SK-N-SH (cell line): Measurements from ENCODE around the gene PBX2. TPM values are rescaled to one million over a fixed set of nuclear protein-coding genes. Genes with fewer than 3 reads are reported as not detected.

ENCODE experiments used
- CTCF ChIA-PET: fragments of 300-600, 350-600 bp; formaldehyde crosslinking; extraction: SDS; loops from one replicate; lab custom pipeline; 2021; lab: Yijun Ruan, JAX
- POLR2A ChIA-PET: fragments of 350-600 bp; sonication (Branson Sonifier 250); formaldehyde crosslinking; extraction: SDS; loops from one replicate; lab custom pipeline; 2020; ENCODE audit warnings: antibody characterized with exemption, inconsistent platforms; lab: Yijun Ruan, JAX
- DNase-seq: peaks from one replicate; pipeline ENCODE4 v3.0.0; 2012
- H2AFZ ChIP-seq: fragments of 200-600 bp; sonication (generic); 2 replicates; pipeline ENCODE4 v1.8.1; 2016; ENCODE audit warnings: antibody characterized with exemption, mild to moderate bottlenecking, low read depth
- H3F3A ChIP-seq: fragments of 200-600 bp; sonication (generic); replicated peaks from 2 replicates; pipeline ENCODE3; 2016; ENCODE audit warnings: antibody characterized with exemption, mild to moderate bottlenecking; ENCODE audit not compliant: insufficient read depth
- H3K27ac ChIP-seq, 2 experiments: fragments of 200-500 bp in 1 of 2; fragments of 200-600 bp in 1 of 2; sonication (Bioruptor generic) in 1 of 2; sonication (generic), shearing (Covaris generic) in 1 of 2; 2 replicates each; pipeline versions ENCODE4 v1.5.1 to v1.6.1; 2014 to 2016; ENCODE audit warnings: low read depth in 2 of 2, inconsistent platforms in 1 of 2, low read length in 1 of 2, mild to moderate bottlenecking in 1 of 2, mixed read lengths in 1 of 2
- H3K27me3 ChIP-seq: fragments of 200-600 bp; sonication (generic), shearing (Covaris generic); 2 replicates; pipeline ENCODE4 v1.6.1; 2016; ENCODE audit warnings: mixed run types; ENCODE audit not compliant: insufficient read depth
- H3K36me3 ChIP-seq, 2 experiments: fragments of 200-500 bp in 1 of 2; fragments of 200-600 bp in 1 of 2; sonication (Bioruptor generic) in 1 of 2; sonication (generic) in 1 of 2; replicated peaks in 1 of 2; 2 replicates each; pipeline versions ENCODE3 to v1.5.1; 2014 to 2016; ENCODE audit warnings: low read length in 1 of 2, mild to moderate bottlenecking in 1 of 2; ENCODE audit not compliant: insufficient read depth in 2 of 2, control insufficient read depth in 1 of 2
- H3K4me1 ChIP-seq, 2 experiments: fragments of 200-500 bp in 1 of 2; fragments of 200-600 bp in 1 of 2; sonication (Bioruptor generic) in 1 of 2; sonication (generic), shearing (Covaris generic) in 1 of 2; 2 replicates each; pipeline versions ENCODE4 v1.5.1 to v1.6.1; 2014 to 2016; ENCODE audit warnings: low read depth in 1 of 2, low read length in 1 of 2, mixed run types in 1 of 2; ENCODE audit not compliant: insufficient read depth in 2 of 2, control insufficient read depth in 1 of 2
- H3K4me2 ChIP-seq: fragments of 200-600 bp; sonication (generic), shearing (Covaris generic); 2 replicates; pipeline ENCODE4 v1.6.1; 2017; ENCODE audit warnings: mixed run types
- H3K4me3 ChIP-seq, 2 experiments: fragments of 200-500 bp in 1 of 2; fragments of 200-600 bp in 1 of 2; sonication (Bioruptor generic) in 1 of 2; sonication (generic), shearing (Covaris generic) in 1 of 2; 2 replicates each; pipeline versions ENCODE4 v1.5.1 to v1.8.1; 2014 to 2016; ENCODE audit warnings: low read depth in 2 of 2, inconsistent platforms in 1 of 2, low read length in 1 of 2, mild to moderate bottlenecking in 1 of 2, mixed read lengths in 1 of 2, moderate library complexity in 1 of 2
- H3K79me2 ChIP-seq: fragments of 200-600 bp; sonication (generic); 2 replicates; pipeline ENCODE4 v1.8.1; 2017; ENCODE audit warnings: mild to moderate bottlenecking; ENCODE audit not compliant: insufficient read depth
- H3K9ac ChIP-seq: fragments of 200-600 bp; sonication (generic); 2 replicates; pipeline ENCODE4 v1.6.1; 2017; ENCODE audit warnings: mixed run types
- H3K9me2 ChIP-seq: fragments of 200-600 bp; sonication (generic); 2 replicates; pipeline ENCODE4 v1.6.1; 2017; ENCODE audit warnings: mixed run types
- H3K9me3 ChIP-seq: fragments of 200-600 bp; sonication (generic); 2 replicates; pipeline ENCODE4 v1.6.1; 2017; ENCODE audit warnings: mixed run types, mild to moderate bottlenecking, moderate library complexity
- H4K20me1 ChIP-seq: fragments of 200-600 bp; sonication (generic); 2 replicates; pipeline ENCODE4 v1.6.1; 2017; ENCODE audit warnings: mild to moderate bottlenecking, mixed run types; ENCODE audit not compliant: insufficient read depth
- ELF1 ChIP-seq: IDR thresholded peaks from 2 replicates; pipeline ENCODE4 v1.4.0; 2012
- EP300 ChIP-seq, 2 experiments: IDR thresholded peaks; 2 replicates each; pipeline versions ENCODE4 v1.4.0 to v1.6.1; 2012; ENCODE audit warnings: borderline replicate concordance in 1 of 2, low read depth in 1 of 2, low read length in 1 of 2
- FOXJ3 ChIP-seq: sonication (generic); formaldehyde crosslinking; IDR thresholded peaks from 2 replicates; pipeline ENCODE4 v1.5.1; 2020; ENCODE audit warnings: mild to moderate bottlenecking, missing genetic modification reagents
- GABPA ChIP-seq: IDR thresholded peaks from 2 replicates; pipeline ENCODE4 v1.4.0; 2012; ENCODE audit warnings: low read depth, mild to moderate bottlenecking
- JUND ChIP-seq: IDR thresholded peaks from 2 replicates; pipeline ENCODE4 v1.4.0; 2012
- MXI1 ChIP-seq: IDR thresholded peaks from 2 replicates; pipeline ENCODE4 v1.6.1; 2012; ENCODE audit warnings: mild to moderate bottlenecking, low read depth, low read length, improper control_type of control experiment
- NFIC ChIP-seq: IDR thresholded peaks from 2 replicates; pipeline ENCODE4 v1.4.0; 2012; ENCODE audit warnings: borderline replicate concordance
- YY1 ChIP-seq: IDR thresholded peaks from 2 replicates; pipeline ENCODE4 v1.4.0; 2012; ENCODE audit warnings: low read depth, mild to moderate bottlenecking
- WGBS: methylation state at CpG from one replicate; pipeline ENCODE4 v1.1.6; 2017; ENCODE audit warnings: low lambda C conversion rate; 5-methylcytosine and 5-hydroxymethylcytosine counted together
- polyA plus RNA-seq, 3 experiments: library from polyadenylated mRNA; depleted of rRNA; stranded (reverse); fragments of >200 nt; gene quantifications; 2 replicates each; pipeline ENCODE4 v1.2.3, GENCODE V29; 2012
- TF ChIP-seq, protein P1 (sequence below): IDR thresholded peaks from 2 replicates; pipeline ENCODE4 v1.4.0; 2012; ENCODE audit warnings: low read depth, borderline replicate concordance
- TF ChIP-seq, protein P2 (sequence below): IDR thresholded peaks from 2 replicates; pipeline ENCODE4 v1.6.1; 2012; ENCODE audit warnings: mild to moderate bottlenecking, low read depth, low read length, moderate library complexity

The PBX2 gene
- polyA plus RNA-seq, 1 of the 3 experiments (the other 2 are of a cell fraction) = 74.5 TPM

DNA sequence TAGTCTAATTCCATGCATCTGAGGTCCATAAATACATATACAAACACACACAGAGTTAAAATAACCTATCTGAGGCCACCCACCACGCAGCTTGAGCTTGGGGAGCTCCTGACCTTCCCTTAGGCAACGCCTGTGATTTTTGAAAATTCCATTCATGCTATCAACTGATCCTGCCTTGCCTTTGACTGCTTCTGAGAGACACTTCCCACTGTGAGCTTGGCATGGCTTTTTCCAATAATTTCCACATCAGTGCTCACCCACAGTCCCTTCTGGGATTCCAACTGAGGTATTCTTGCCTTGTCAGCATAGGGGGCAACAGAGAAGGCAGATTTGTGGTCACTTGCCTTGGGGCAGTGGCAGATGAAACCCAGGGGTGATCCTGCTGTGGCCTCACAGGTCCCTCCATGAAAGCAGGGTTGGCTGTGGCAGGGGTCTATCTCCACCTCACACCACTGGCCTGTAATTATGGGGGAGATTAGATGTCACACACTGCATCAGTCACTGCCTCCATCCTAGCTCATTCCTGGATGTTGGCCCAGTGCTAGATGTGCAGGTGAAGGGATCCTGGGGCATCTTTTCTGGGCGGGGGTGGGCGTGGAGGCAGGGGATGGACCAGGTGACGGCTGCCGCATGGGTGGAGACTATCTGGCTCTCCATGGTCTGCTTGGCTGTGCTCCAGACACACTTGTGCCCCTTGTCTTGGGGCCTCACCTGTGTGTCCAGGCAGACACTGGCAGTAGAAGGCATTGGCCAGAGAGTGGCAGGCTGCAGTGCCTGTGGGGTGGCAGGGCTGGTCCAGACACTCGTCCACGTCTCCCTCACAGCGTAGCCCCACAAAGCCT is 13.6 kb upstream of the PBX2 start (continued):
- TF ChIP-seq, protein P1, sequence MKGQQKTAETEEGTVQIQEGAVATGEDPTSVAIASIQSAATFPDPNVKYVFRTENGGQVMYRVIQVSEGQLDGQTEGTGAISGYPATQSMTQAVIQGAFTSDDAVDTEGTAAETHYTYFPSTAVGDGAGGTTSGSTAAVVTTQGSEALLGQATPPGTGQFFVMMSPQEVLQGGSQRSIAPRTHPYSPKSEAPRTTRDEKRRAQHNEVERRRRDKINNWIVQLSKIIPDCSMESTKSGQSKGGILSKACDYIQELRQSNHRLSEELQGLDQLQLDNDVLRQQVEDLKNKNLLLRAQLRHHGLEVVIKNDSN = no peak
- no peak for TF ChIP-seq EP300 (IDR thresholded peaks at IDR 0.05; ENCODE audit: borderline replicate concordance in 1 of 2, low read depth in 1 of 2, low read length in 1 of 2)
- no peak for TF ChIP-seq ELF1
- no peak for TF ChIP-seq NFIC

DNA sequence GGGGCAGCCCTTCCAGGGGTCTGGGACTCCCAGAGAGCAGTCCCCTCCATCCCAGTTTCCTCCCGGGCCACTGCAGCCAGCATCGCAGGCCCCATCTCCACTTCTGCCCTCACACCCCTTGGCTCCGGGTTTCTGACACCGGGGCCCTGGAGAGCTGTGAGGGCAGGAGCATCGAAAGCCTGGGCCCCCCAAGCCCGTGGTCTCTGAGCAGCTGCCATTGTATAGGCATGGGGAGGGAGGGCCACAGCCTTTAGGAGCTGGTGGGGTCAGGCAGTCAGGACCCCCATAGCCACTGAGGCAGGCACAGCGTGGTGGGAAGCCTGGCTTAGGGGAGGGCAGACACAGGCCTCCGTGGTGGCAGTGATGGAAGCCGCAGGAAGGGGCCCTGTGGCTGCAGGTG is 12.2 kb upstream of the PBX2 start:
- H3K27me3 ChIP-seq = peaks cover 17% of the 10 kb centered on the region; the same call in 1 of the 2 replicates
- ChIA-PET CTCF (no interaction called here), POLR2A (no interaction called here)
- DNase-seq = no peak
- H3K4me2 ChIP-seq = no peak overlapping the region
- H3K9me3 ChIP-seq = no peaks in the 10 kb centered on the region
- WGBS = 39% methylated on average over 9 of the region's 9 CpGs
- no peak for TF ChIP-seq YY1
- TF ChIP-seq GABPA = no peak
- TF ChIP-seq FOXJ3 = no peak
- TF ChIP-seq, protein P2, sequence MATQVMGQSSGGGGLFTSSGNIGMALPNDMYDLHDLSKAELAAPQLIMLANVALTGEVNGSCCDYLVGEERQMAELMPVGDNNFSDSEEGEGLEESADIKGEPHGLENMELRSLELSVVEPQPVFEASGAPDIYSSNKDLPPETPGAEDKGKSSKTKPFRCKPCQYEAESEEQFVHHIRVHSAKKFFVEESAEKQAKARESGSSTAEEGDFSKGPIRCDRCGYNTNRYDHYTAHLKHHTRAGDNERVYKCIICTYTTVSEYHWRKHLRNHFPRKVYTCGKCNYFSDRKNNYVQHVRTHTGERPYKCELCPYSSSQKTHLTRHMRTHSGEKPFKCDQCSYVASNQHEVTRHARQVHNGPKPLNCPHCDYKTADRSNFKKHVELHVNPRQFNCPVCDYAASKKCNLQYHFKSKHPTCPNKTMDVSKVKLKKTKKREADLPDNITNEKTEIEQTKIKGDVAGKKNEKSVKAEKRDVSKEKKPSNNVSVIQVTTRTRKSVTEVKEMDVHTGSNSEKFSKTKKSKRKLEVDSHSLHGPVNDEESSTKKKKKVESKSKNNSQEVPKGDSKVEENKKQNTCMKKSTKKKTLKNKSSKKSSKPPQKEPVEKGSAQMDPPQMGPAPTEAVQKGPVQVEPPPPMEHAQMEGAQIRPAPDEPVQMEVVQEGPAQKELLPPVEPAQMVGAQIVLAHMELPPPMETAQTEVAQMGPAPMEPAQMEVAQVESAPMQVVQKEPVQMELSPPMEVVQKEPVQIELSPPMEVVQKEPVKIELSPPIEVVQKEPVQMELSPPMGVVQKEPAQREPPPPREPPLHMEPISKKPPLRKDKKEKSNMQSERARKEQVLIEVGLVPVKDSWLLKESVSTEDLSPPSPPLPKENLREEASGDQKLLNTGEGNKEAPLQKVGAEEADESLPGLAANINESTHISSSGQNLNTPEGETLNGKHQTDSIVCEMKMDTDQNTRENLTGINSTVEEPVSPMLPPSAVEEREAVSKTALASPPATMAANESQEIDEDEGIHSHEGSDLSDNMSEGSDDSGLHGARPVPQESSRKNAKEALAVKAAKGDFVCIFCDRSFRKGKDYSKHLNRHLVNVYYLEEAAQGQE = no peak
- no peak for TF ChIP-seq MXI1
- no peak for TF ChIP-seq JUND
- TF ChIP-seq, protein P1 = no peak
- H3F3A ChIP-seq = peaks cover under 1% of the 10 kb centered on the region
- H3K9ac ChIP-seq = no peak overlapping the region
- H3K36me3 ChIP-seq = no peaks in the 10 kb centered on the region
- H3K79me2 ChIP-seq = no peaks in the 10 kb centered on the region
- H3K4me3 ChIP-seq = no peak overlapping the region
- no peak overlapping the region for H2AFZ ChIP-seq
- no peaks in the 10 kb centered on the region for H3K9me2 ChIP-seq
- H4K20me1 ChIP-seq = no peaks in the 10 kb centered on the region
- no peak overlapping the region for H3K27ac ChIP-seq
- H3K4me1 ChIP-seq = peaks cover under 1 to 3% of the 10 kb centered on the region in 2 experiments; a peak in 1 of 4 replicates
